ENCODE data around the gene NEB.

Gene NEB

GRCh38 chr2:151476287-151476686 is 258.0 kb downstream of the NEB start:
- no peak for DNase-seq (ENCODE audit: low spot score)

- DNase-seq (ENCODE audit: low spot score) = no peak
Observed at GRCh38 chr2:151475071-151475470, 259.2 kb downstream of the NEB start.

GRCh38 chr2:151472966-151473365 is 261.3 kb downstream of the NEB start:
- no peak for DNase-seq (ENCODE audit: low spot score)

GRCh38 chr2:151470556-151470955 is 263.7 kb downstream of the NEB start:
- no peak for DNase-seq (ENCODE audit: low spot score)

- no peak for DNase-seq (ENCODE audit: low spot score)
Observed at GRCh38 chr2:151465771-151466170, 268.5 kb downstream of the NEB start.

GRCh38 chr2:151459358-151459757 is 274.9 kb downstream of the NEB start:
- no peak for DNase-seq (ENCODE audit: low spot score)

GRCh38 chr2:151439127-151439526 is 295.1 kb downstream of the NEB start:
- DNase-seq (ENCODE audit: low spot score) = no peak

- DNase-seq (ENCODE audit: low spot score) = no peak
Observed at GRCh38 chr2:151438506-151438905, 295.8 kb downstream of the NEB start.

- DNase-seq (ENCODE audit: low spot score) = peak; percentile 61
Observed at GRCh38 chr2:151437630-151438029, 296.6 kb downstream of the NEB start.

All from hematopoietic multipotent progenitor cell treated with erythropoietin and hydrocortisone succinate and interleukin-3 and kit ligand, for 15 days (in vitro differentiated cells).